HepG2 (cell line): ENCODE data around the gene RFX2. TPM values are rescaled to one million over a fixed set of nuclear protein-coding genes. Genes with fewer than 3 reads are reported as not detected.

Source experiments
- ATAC-seq: fragments of 200-7000 bp; cut with Tn5 transposase; 3 replicates; pipeline ENCODE4 v1.9.1; 2020; ENCODE audit warnings: mild to moderate bottlenecking, moderate library complexity
- BruUV-seq: library from RNA; stranded (reverse); fragments of 400-500 nt; replicated peaks from 2 replicates; lab custom pipeline; 2021; lab: Mats Ljungman, UMichigan
- CTCF ChIA-PET: fragments of 300-600 bp; formaldehyde crosslinking; extraction: SDS; loops from one replicate; lab custom pipeline; 2021; ENCODE audit warnings: low total read pairs, inconsistent platforms, low intra/inter-chr PET ratio; lab: Yijun Ruan, JAX
- POLR2A ChIA-PET: fragments of 350-600 bp; sonication (Branson Sonifier 250); formaldehyde crosslinking; loops from one replicate; lab custom pipeline; 2020; ENCODE audit warnings: antibody characterized with exemption, inconsistent platforms; lab: Yijun Ruan, JAX
- DNase-seq: peaks from one replicate; pipeline ENCODE4 v3.0.0-alpha.2; 2015; ENCODE audit warnings: low spot score
- FAIRE-seq: peaks from 3 replicates; lab custom pipeline; 2011; peaks lifted over from hg19 to GRCh38; lab: Jason Lieb, UNC
- H2AFZ ChIP-seq: one replicate; pipeline ENCODE4 v1.6.1; 2011; ENCODE audit warnings: low read length, inconsistent platforms
- H3K27ac ChIP-seq: fragments of 300-600 bp; 3 replicates; pipeline ENCODE4 v1.8.0; 2011; ENCODE audit warnings: mixed run types, mild to moderate bottlenecking, mixed read lengths, low read length, inconsistent platforms; ENCODE audit not compliant: insufficient read depth; ENCODE audit errors: extremely low read length
- H3K27me3 ChIP-seq, 2 experiments: fragments of 200-600 bp in 1 of 2; 2 replicates in 1 of 2; 3 replicates in 1 of 2; pipeline versions ENCODE4 v1.6.0 to v1.8.0; 2011; ENCODE audit warnings: low read length in 2 of 2, mild to moderate bottlenecking in 2 of 2, moderate library complexity in 2 of 2, inconsistent platforms in 1 of 2; ENCODE audit not compliant: insufficient read depth in 2 of 2, control insufficient read depth in 1 of 2
- H3K36me3 ChIP-seq, 2 experiments: fragments of 200-600 bp in 1 of 2; replicated peaks in 1 of 2; 2 replicates in 1 of 2; 3 replicates in 1 of 2; pipeline versions ENCODE4 v1.5.1 to v1.8.0; 2011; ENCODE audit warnings: low read length in 2 of 2, inconsistent platforms in 1 of 2; ENCODE audit not compliant: insufficient read depth in 2 of 2, control insufficient read depth in 1 of 2
- H3K4me1 ChIP-seq: 2 replicates; pipeline ENCODE4 v1.5.1; 2012; ENCODE audit warnings: low read length, inconsistent platforms; ENCODE audit not compliant: insufficient read depth
- H3K4me2 ChIP-seq: 2 replicates; pipeline ENCODE4 v1.6.0; 2011; ENCODE audit warnings: low read depth, low read length, inconsistent platforms
- H3K4me3 ChIP-seq, 3 experiments: fragments of 200-600 bp in 1 of 3; sonication (generic), shearing (Covaris generic) in 1 of 3; replicated peaks in 1 of 3; 2 replicates each; pipeline ENCODE4 v1.5.1; 2011 to 2016; ENCODE audit warnings: low read length in 3 of 3, inconsistent platforms in 2 of 3, low read depth in 2 of 3, mild to moderate bottlenecking in 2 of 3, control low read depth in 1 of 3, mixed read lengths in 1 of 3; ENCODE audit not compliant: insufficient read depth in 1 of 3
- H3K79me2 ChIP-seq: one replicate; pipeline ENCODE4 v1.6.1; 2011; ENCODE audit warnings: low read length, inconsistent platforms; ENCODE audit not compliant: insufficient read depth
- H3K9ac ChIP-seq: 2 replicates; pipeline ENCODE4 v1.6.0; 2011; ENCODE audit warnings: mild to moderate bottlenecking, low read depth, low read length, inconsistent platforms; ENCODE audit not compliant: insufficient read depth
- H3K9me3 ChIP-seq: 2 replicates; pipeline ENCODE4 v1.5.1; 2012; ENCODE audit warnings: mild to moderate bottlenecking, low read length
- H4K20me1 ChIP-seq: 2 replicates; pipeline ENCODE4 v1.6.0; 2011; ENCODE audit warnings: inconsistent platforms, mild to moderate bottlenecking, low read length, moderate library complexity; ENCODE audit not compliant: insufficient read depth
- FIP1L1 ChIP-seq: fragments of 200-400 bp; formaldehyde crosslinking; IDR thresholded peaks from 2 replicates; pipeline ENCODE4 v1.6.1; 2018; ENCODE audit warnings: low read depth, mild to moderate bottlenecking, low read length, moderate library complexity, borderline replicate concordance; ENCODE audit not compliant: insufficient read depth
- MNT ChIP-seq: fragments of 450-650 bp; IDR thresholded peaks from 2 replicates; pipeline ENCODE4 v1.6.1; 2016
- NFE2L1 ChIP-seq: sonication (generic); formaldehyde crosslinking; IDR thresholded peaks from 2 replicates; pipeline ENCODE4 v1.4.0; 2020; ENCODE audit warnings: missing genetic modification reagents, mild to moderate bottlenecking, borderline replicate concordance
- PAF1 ChIP-seq: IDR thresholded peaks from 2 replicates; pipeline ENCODE4 v1.6.1; 2016; ENCODE audit warnings: missing genetic modification reagents, missing compliant biosample characterization
- PLRG1 ChIP-seq: fragments of 450-650 bp; conservative IDR thresholded peaks from 2 replicates; pipeline ENCODE4 v1.6.1; 2016
- SOX13 ChIP-seq, 3 experiments: fragments of 450-650 bp in 1 of 3; sonication (generic) in 1 of 3; formaldehyde crosslinking in 1 of 3; IDR thresholded peaks in 2 of 3; conservative IDR thresholded peaks in 1 of 3; 2 replicates each; pipeline versions ENCODE4 v1.5.0 to v1.6.1; 2016 to 2020; ENCODE audit warnings: antibody characterized with exemption in 1 of 3, mild to moderate bottlenecking in 1 of 3, missing compliant biosample characterization in 1 of 3, missing genetic modification reagents in 1 of 3, moderate library complexity in 1 of 3
- WGBS: methylation state at CpG from one replicate; pipeline ENCODE4 v1.1.6; 2017; ENCODE audit warnings: low lambda C conversion rate; 5-methylcytosine and 5-hydroxymethylcytosine counted together
- in situ Hi-C: cut with HindIII; loops from 2 replicates; pipeline ENCODE4 v1.10.0; 2017; ENCODE audit warnings: low pct_unique_long_range_greater_than_20kb; ENCODE audit not compliant: extremely low pct_ligation_motif_present
- intact Hi-C: fragments of 100-400 bp; cut with micrococcal nuclease; formaldehyde crosslinking; loops from one replicate; pipeline ENCODE4 v1.10.0; 2022; ENCODE audit not compliant: unreplicated experiment
- polyA plus RNA-seq, 8 experiments: library from polyadenylated mRNA; depleted of rRNA in 3 of 8; stranded (reverse) in 7 of 8; unstranded in 1 of 8; fragments of >200 nt; fragmentation: Illumina TruSeq in 4 of 8; extraction: Trizol in 4 of 8; gene quantifications; 2 replicates each; pipeline versions ENCODE4 v1.2.1 to v1.2.3, GENCODE V29; 2011 to 2016; ENCODE audit warnings: low read depth in 4 of 8, missing spikeins in 1 of 8, mixed read lengths in 1 of 8; ENCODE audit not compliant: insufficient read depth in 1 of 8
- total RNA-seq, 5 experiments: library from RNA; depleted of rRNA; stranded (reverse); fragments of >200 nt; fragmentation: Illumina TruSeq; extraction: Trizol; gene quantifications; 2 replicates each; pipeline ENCODE4 v1.2.3, GENCODE V29; 2016; ENCODE audit warnings: low read depth in 1 of 5
- TF ChIP-seq, protein P1 (sequence below): IDR thresholded peaks from 2 replicates; pipeline ENCODE4 v1.6.1; 2016; ENCODE audit warnings: mild to moderate bottlenecking
- TF ChIP-seq, protein P2 (sequence below): sonication (generic); formaldehyde crosslinking; conservative IDR thresholded peaks from 2 replicates; pipeline ENCODE4 v1.4.0; 2020; ENCODE audit warnings: missing genetic modification reagents
- TF ChIP-seq, protein P3 (sequence below): sonication (generic); formaldehyde crosslinking; IDR thresholded peaks from 2 replicates; pipeline ENCODE4 v1.4.0; 2020; ENCODE audit warnings: missing genetic modification reagents, mild to moderate bottlenecking, borderline replicate concordance

Gene RFX2
- total and polyA plus RNA-seq, 2 of the 13 experiments (the other 11 are each of a cell fraction or from before 2014, with no cell fraction given), result 2.8 to 3.3 TPM

DNA sequence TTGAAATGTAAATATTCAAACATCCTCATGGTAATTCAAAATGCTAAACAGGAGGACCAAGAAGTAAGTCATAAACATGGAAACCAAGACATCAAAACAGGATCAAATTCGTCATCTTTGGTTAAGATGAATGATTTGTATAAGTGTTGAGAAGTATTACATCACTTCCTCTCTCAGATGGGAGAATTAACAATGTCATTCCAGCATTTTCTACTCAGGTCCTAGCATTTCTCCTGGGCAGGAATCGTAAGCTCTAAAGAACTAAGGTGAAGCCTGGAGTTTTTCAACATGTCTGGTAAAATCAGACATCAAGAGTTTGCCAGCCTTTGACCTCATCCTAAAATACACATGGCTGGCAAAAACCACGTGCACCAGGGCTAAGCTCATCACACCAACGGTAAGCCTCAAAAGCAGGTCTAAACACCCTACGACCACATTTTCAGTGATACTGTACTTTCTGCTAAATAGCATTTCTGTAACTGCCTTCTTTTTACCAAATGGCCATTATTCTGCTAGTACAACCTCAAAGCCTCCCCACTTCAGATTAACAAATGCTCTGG lies 157.2 kb downstream of the RFX2 start:
- no peak overlapping the region for H3K4me3 ChIP-seq
- no peaks in the 10 kb centered on the region for H3K9me3 ChIP-seq
- TF ChIP-seq NFE2L1 (CRISPR knock-in tag), result no peak
- TF ChIP-seq, protein P1, sequence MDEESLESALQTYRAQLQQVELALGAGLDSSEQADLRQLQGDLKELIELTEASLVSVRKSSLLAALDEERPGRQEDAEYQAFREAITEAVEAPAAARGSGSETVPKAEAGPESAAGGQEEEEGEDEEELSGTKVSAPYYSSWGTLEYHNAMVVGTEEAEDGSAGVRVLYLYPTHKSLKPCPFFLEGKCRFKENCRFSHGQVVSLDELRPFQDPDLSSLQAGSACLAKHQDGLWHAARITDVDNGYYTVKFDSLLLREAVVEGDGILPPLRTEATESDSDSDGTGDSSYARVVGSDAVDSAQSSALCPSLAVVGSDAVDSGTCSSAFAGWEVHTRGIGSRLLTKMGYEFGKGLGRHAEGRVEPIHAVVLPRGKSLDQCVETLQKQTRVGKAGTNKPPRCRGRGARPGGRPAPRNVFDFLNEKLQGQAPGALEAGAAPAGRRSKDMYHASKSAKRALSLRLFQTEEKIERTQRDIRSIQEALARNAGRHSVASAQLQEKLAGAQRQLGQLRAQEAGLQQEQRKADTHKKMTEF (CRISPR knock-in tag), result 0 out of 2 replicates have a peak, but pooled peaks have one; percentile 11
- intact Hi-C loops, result no loop called here
- ChIA-PET CTCF (no interaction called here), POLR2A (no interaction called here)
- H3K9ac ChIP-seq, result no peak overlapping the region; the same call in 1 of the 2 replicates
- H4K20me1 ChIP-seq, result peaks cover 8% of the 10 kb centered on the region; the same call in 1 of the 2 replicates
- no peak for DNase-seq
- H2AFZ ChIP-seq, result no peak overlapping the region
- no peaks in the 10 kb centered on the region for H3K27me3 ChIP-seq
- H3K4me2 ChIP-seq, result peak overlapping the region; percentile 60; the same call in 1 of the 2 replicates
- 92% methylated on average over 5 of the region's 5 CpGs for WGBS
- peaks cover 21 to 44% of the 10 kb centered on the region in 2 experiments; a peak in 4 of 5 replicates for H3K36me3 ChIP-seq
- peaks cover 94% of the 10 kb centered on the region for H3K79me2 ChIP-seq
- in situ Hi-C loops, result loop anchor here (5.0 kb wide), 1 partner anchor 41 kb away; the partner anchor contains the start of gene CAPS
- no TSS peak for BruUV-seq
- peaks cover 60% of the 10 kb centered on the region for H3K4me1 ChIP-seq
- no peak for FAIRE-seq
- no peak for ATAC-seq
- H3K27ac ChIP-seq, result peak overlapping the region; percentile 58

- DNase-seq (no peak), ATAC-seq (no peak), FAIRE-seq (no peak)
- Histone ChIP-seq H2AFZ (no peak overlapping the region), H3K9me3 (no peaks in the 10 kb centered on the region), H3K4me1 (peaks cover 60% of the 10 kb centered on the region), H3K4me3 (no peak overlapping the region), H3K9ac (peak overlapping the region; percentile 14; the same call in 1 of the 2 replicates), H3K4me2 (no peak overlapping the region), H3K36me3 (peaks cover 19 to 49% of the 10 kb centered on the region in 2 experiments; a peak in 4 of 5 replicates), H3K79me2 (peaks cover 93% of the 10 kb centered on the region), H3K27me3 (no peaks in the 10 kb centered on the region), H4K20me1 (peaks cover 14% of the 10 kb centered on the region; the same call in 1 of the 2 replicates), H3K27ac (no peak overlapping the region)
- intact Hi-C loops (no loop called here), in situ Hi-C loops (loop anchor here (5.0 kb wide), 1 partner anchor 40 kb away; the partner anchor contains the start of gene CAPS)
- no TSS peak for BruUV-seq
- POLR2A ChIA-PET, result interaction anchor here (1.6 kb wide), 1 partner anchor 10 kb away, joined by 6 read pairs; no protein-coding TSS in a partner anchor
- CTCF ChIA-PET, result no interaction called here
- 95% methylated on average over 17 of the region's 18 CpGs for WGBS
- TF ChIP-seq, protein P2, sequence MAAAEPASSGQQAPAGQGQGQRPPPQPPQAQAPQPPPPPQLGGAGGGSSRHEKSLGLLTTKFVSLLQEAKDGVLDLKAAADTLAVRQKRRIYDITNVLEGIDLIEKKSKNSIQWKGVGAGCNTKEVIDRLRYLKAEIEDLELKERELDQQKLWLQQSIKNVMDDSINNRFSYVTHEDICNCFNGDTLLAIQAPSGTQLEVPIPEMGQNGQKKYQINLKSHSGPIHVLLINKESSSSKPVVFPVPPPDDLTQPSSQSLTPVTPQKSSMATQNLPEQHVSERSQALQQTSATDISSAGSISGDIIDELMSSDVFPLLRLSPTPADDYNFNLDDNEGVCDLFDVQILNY (CRISPR knock-in tag), result no peak
- no peak for TF ChIP-seq SOX13 (IDR thresholded peaks at IDR 0.05)
- no peak for TF ChIP-seq SOX13 (CRISPR knock-in tag; conservative IDR thresholded peaks at IDR 0.05 in 1 of 2, IDR thresholded peaks at IDR 0.05 in 1 of 2)
- TF ChIP-seq, protein P3, sequence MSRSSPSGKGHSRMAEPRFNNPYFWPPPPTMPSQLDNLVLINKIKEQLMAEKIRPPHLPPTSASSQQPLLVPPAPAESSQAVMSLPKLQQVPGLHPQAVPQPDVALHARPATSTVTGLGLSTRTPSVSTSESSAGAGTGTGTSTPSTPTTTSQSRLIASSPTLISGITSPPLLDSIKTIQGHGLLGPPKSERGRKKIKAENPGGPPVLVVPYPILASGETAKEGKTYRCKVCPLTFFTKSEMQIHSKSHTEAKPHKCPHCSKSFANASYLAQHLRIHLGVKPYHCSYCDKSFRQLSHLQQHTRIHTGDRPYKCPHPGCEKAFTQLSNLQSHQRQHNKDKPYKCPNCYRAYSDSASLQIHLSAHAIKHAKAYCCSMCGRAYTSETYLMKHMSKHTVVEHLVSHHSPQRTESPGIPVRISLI (CRISPR knock-in tag), result no peak
- TF ChIP-seq FIP1L1, result no peak
- no peak for TF ChIP-seq MNT
- no peak for TF ChIP-seq PLRG1
- no peak for TF ChIP-seq PAF1 (CRISPR knock-in tag)
Observed at GRCh38 chr19:5952193-5953029, 157.9 kb downstream of the RFX2 start.
